Neural crest cell (in vitro differentiated cells): ENCODE measurements around the gene SCAI. TPM values are rescaled to one million over a fixed set of nuclear protein-coding genes. Genes with fewer than 3 reads are reported as not detected.
"Not testable (repeated sequence)": the region's sequence is repeated elsewhere in the genome, so short reads cannot be mapped to it uniquely, and the experiment has no call there.

Source experiments
- DNase-seq: peaks from one replicate; pipeline ENCODE4 v3.0.0; 2021; ENCODE audit warnings: low read depth, mixed read lengths, low spot score
- H3K27ac Mint-ChIP-seq: one replicate; pipeline ENCODE4 v1.8.0; 2021; ENCODE audit warnings: mild to moderate bottlenecking, mixed read lengths; ENCODE audit not compliant: unreplicated experiment
- H3K27me3 Mint-ChIP-seq: 2 replicates; pipeline ENCODE4 v1.8.0; 2021; ENCODE audit warnings: low read depth, mild to moderate bottlenecking, mixed read lengths
- H3K36me3 Mint-ChIP-seq: 2 replicates; pipeline ENCODE4 v1.8.0; 2021; ENCODE audit warnings: low read depth, mild to moderate bottlenecking, mixed read lengths
- H3K4me1 Mint-ChIP-seq: 2 replicates; pipeline ENCODE4 v1.8.0; 2021; ENCODE audit warnings: mixed read lengths
- H3K4me3 Mint-ChIP-seq: one replicate; pipeline ENCODE4 v1.8.0; 2021; ENCODE audit warnings: mild to moderate bottlenecking, mixed read lengths
- H3K9me3 Mint-ChIP-seq: 2 replicates; pipeline ENCODE4 v1.8.0; 2021; ENCODE audit warnings: mixed read lengths
- total RNA-seq: library from RNA; stranded (reverse); gene quantifications from 2 replicates; pipeline ENCODE4 v1.2.1, GENCODE V29; 2021
- TF ChIP-seq, protein P1 (sequence below): fragments of 200-600 bp; sonication (generic); conservative IDR thresholded peaks from 2 replicates; pipeline ENCODE4 v1.5.0; 2021; ENCODE audit warnings: antibody characterized with exemption, mild to moderate bottlenecking

Gene SCAI
- total RNA-seq, 1 donor from 2014 or later = 13.1 TPM

DNA sequence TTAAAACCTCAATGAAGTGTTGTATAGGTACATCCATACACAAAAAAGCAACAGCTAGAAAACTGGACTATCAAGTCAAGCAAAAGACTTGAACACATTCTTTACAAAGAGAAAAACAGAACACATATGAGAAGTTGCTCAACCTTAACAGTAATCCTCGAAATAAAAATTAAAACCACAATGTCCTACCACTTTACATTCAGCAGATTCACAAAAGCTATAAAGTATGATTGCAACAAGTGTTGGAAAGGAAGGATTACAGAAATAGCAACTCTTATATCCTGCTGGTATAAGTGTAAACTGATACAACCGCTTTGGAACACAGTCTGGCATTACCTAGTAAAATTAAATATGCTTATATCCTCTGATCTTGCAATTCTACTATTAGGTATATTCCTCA is 173.9 kb downstream of the SCAI start:
- H3K27ac Mint-ChIP-seq = no peak overlapping the region
- H3K9me3 Mint-ChIP-seq = no peaks in the 10 kb centered on the region
- no peak for DNase-seq
- no peaks in the 10 kb centered on the region for H3K27me3 Mint-ChIP-seq
- H3K36me3 Mint-ChIP-seq = peaks cover 2% of the 10 kb centered on the region
- TF ChIP-seq, protein P1, sequence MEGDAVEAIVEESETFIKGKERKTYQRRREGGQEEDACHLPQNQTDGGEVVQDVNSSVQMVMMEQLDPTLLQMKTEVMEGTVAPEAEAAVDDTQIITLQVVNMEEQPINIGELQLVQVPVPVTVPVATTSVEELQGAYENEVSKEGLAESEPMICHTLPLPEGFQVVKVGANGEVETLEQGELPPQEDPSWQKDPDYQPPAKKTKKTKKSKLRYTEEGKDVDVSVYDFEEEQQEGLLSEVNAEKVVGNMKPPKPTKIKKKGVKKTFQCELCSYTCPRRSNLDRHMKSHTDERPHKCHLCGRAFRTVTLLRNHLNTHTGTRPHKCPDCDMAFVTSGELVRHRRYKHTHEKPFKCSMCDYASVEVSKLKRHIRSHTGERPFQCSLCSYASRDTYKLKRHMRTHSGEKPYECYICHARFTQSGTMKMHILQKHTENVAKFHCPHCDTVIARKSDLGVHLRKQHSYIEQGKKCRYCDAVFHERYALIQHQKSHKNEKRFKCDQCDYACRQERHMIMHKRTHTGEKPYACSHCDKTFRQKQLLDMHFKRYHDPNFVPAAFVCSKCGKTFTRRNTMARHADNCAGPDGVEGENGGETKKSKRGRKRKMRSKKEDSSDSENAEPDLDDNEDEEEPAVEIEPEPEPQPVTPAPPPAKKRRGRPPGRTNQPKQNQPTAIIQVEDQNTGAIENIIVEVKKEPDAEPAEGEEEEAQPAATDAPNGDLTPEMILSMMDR = no peak
- no peak overlapping the region for H3K4me3 Mint-ChIP-seq
- H3K4me1 Mint-ChIP-seq = no peaks in the 10 kb centered on the region

DNA sequence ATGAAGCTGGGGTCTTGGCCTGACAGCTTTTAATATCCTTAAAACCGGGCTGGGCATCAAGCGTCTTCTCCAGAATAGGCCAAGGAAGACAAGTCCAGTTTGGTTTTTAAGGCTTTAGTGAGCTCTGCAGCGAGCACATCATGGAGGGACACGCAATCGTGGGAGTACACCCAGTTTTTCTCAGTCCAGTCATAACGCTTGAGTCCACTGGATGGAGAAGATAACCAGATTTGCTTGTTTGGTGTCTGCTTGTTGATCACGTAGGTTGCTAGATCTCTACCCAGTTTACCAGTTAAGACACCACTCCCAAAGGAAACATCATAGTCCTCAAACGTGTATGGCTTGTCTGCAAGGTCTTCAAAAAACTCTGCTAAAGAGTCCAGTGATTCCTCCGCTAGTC is 175.1 kb downstream of the SCAI start:
- Mint-ChIP-seq H3K36me3 (peaks cover 6% of the 10 kb centered on the region), H3K27ac (no peak overlapping the region), H3K4me1 (no peaks in the 10 kb centered on the region), H3K4me3 (no peak overlapping the region), H3K9me3 (no peaks in the 10 kb centered on the region), H3K27me3 (no peaks in the 10 kb centered on the region)
- no peak for DNase-seq
- TF ChIP-seq, protein P1 = no peak

DNA sequence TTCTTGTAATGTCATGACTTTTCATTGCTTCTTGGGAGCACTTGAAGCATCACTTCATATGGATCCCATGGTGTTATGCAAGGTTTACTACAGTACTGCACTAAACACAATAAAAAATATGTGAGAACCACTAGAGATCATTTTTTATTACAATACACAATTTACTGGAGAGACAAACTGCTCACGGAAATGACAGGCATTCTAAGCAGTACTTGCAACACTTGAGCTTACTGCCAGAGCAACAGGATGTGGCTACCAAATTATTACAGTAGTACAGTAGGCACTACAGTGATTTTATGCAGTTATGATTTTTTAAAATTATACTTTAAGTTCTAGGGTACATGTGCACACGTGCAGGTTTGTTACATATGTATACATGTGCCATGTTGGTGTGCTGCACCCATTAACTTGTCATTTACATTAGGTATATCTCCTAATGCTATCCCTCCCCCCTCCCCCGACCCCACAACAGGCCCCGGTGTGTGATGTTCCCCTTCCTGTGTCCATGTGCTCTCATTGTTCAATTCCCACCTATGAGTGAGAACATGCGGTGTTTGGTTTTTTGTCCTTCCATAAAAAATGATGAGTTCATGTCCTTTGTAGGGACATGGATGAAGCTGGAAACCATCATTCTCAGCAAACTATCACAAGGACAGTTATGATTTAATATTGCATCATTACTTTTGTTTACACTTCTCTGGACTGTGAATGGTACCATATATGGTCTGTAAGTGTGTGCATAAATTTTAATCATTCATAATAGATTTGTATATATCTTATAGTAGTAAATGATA is 177.4 kb downstream of the SCAI start:
- H3K4me1 Mint-ChIP-seq, H3K9me3 Mint-ChIP-seq, H3K36me3 Mint-ChIP-seq, H3K4me3 Mint-ChIP-seq, H3K27me3 Mint-ChIP-seq, H3K27ac Mint-ChIP-seq, DNase-seq: not testable (repeated sequence)

DNA sequence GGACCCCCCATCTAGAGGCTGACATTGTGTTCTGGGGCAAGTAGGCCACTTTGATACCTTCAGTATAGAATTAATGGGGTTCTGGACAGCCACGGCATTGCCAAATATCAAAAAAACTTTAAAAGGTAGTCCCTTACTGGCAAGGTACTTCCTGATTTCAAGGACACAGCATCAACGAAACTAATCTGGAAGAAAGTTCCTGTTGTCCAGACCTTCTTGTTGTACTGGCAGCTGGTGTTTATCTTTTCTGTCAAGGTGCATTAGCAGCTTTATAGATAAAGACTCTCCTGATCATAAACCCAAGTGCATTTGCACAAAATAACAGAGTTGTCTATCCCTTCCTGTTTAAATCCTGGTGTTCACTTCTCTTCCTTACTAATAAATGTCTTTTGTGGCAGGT is 178.7 kb downstream of the SCAI start:
- H3K36me3 Mint-ChIP-seq = peaks cover 12% of the 10 kb centered on the region
- H3K27me3 Mint-ChIP-seq = no peaks in the 10 kb centered on the region
- H3K4me3 Mint-ChIP-seq = no peak overlapping the region
- no peaks in the 10 kb centered on the region for H3K4me1 Mint-ChIP-seq
- no peak for DNase-seq
- TF ChIP-seq, protein P1 = no peak
- no peaks in the 10 kb centered on the region for H3K9me3 Mint-ChIP-seq
- no peak overlapping the region for H3K27ac Mint-ChIP-seq

DNA sequence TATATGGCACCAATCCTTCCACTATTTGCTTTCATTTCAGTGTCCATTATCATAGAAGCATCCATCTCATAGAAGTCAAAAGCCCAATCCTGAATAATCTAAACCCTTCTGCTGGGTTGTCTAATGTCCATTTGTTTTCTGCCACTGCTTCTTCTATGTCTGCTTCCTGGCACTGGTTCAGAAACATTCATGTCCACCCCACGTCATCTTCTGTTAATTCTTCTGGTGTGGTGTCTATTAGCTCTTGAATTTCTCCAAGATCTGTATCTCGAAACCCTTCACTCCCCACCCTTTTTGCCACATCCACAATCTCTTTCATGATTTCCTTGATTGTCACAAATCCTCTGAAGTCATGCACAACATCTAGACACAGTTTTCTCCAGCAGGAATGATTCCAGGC is 179.3 kb downstream of the SCAI start:
- Mint-ChIP-seq H3K27me3 (no peaks in the 10 kb centered on the region), H3K4me3 (no peak overlapping the region), H3K27ac (no peak overlapping the region), H3K36me3 (peaks cover 13% of the 10 kb centered on the region), H3K4me1 (no peaks in the 10 kb centered on the region), H3K9me3 (no peaks in the 10 kb centered on the region)
- TF ChIP-seq, protein P1 = no peak
- no peak for DNase-seq

DNA sequence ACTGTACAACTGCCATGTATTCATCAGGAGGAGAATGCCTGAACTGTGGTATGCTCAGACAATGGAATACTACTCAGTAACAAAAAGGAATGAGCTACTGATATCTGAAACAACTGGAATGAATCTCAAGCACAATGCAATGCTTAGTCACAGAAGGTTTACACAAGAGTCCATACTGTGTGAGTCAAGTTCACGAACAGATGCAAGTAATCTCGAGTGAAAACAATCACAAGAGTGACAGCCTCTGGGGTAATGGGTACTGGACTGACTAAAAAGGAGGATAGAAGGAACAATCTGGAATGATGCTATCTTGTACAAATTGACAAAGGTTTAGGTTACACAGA is 182.9 kb downstream of the SCAI start:
- no peak overlapping the region for H3K4me3 Mint-ChIP-seq
- H3K27me3 Mint-ChIP-seq = no peaks in the 10 kb centered on the region
- H3K27ac Mint-ChIP-seq = no peak overlapping the region
- peaks cover 13% of the 10 kb centered on the region for H3K36me3 Mint-ChIP-seq
- H3K9me3 Mint-ChIP-seq = no peaks in the 10 kb centered on the region
- H3K4me1 Mint-ChIP-seq = no peaks in the 10 kb centered on the region
- no peak for DNase-seq
- TF ChIP-seq, protein P1 = no peak

DNA sequence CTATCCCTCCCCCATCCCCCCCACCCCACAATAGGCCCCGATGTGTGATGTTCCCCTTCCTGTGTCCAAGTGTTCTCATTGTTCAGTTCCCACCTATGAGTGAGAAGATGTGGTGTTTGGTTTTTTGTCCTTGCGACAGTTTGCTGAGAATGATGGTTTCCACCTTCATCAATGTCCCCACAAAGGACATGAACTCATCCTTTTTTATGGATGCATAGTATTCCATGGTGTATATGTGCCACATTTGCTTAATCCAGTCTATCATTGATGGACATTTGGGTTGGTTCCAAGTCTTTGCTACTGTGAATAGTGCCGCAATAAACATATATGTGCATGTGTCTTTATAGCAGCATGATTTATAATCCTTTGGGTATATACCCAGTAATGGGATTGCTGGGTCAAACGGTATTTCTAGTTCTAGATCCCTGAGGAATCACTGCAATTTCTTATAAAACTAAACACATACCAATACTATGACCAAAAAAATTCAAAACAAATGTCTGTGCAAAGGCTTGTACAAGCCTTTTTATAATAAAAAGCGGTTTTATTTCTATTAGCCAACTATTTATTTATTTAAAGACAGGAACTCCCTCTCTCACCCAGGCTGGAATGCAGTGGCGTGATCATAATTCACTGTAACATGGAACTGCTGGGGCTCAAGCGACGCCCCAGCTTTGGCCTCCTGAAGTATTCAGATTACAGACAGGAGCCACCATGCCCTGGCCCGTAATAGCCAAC is 183.5 kb downstream of the SCAI start:
- not testable (repeated sequence) for H3K4me3 Mint-ChIP-seq, H3K27me3 Mint-ChIP-seq, H3K9me3 Mint-ChIP-seq, H3K4me1 Mint-ChIP-seq, DNase-seq, H3K27ac Mint-ChIP-seq
- H3K36me3 Mint-ChIP-seq = peaks cover 13% of the 10 kb centered on the region
